ENCODE measurements around the gene SIRT3.
"Not testable (repeated sequence)": the region's sequence is repeated elsewhere in the genome, so short reads cannot be mapped to it uniquely, and the experiment has no call there.

SIRT3 gene

GRCh38 chr11:191490-192478 lies 44.4 kb downstream of the SIRT3 start:
- not testable (repeated sequence) for H3K27ac ChIP-seq (ENCODE audit: poor library complexity, severe bottlenecking); DNase-seq (ENCODE audit: low spot score); H3K4me3 ChIP-seq (ENCODE audit: severe bottlenecking); H3K9me3 ChIP-seq (ENCODE audit: severe bottlenecking); H3K27me3 ChIP-seq (ENCODE audit: insufficient read depth, poor library complexity, severe bottlenecking); H3K36me3 ChIP-seq (ENCODE audit: low read depth); H3K4me1 ChIP-seq (ENCODE audit: insufficient read depth, poor library complexity, severe bottlenecking)
- ATAC-seq (ENCODE audit: low read depth) = peak; percentile 59; the same call in 2 of the 3 replicates
- TF ChIP-seq CTCF (IDR thresholded peaks at IDR 0.05; ENCODE audit: poor library complexity, severe bottlenecking) = peak; percentile 36

- H3K9me3 ChIP-seq (ENCODE audit: severe bottlenecking); H3K36me3 ChIP-seq (ENCODE audit: low read depth); H3K4me1 ChIP-seq (ENCODE audit: insufficient read depth, poor library complexity, severe bottlenecking); H3K27ac ChIP-seq (ENCODE audit: poor library complexity, severe bottlenecking); H3K27me3 ChIP-seq (ENCODE audit: insufficient read depth, poor library complexity, severe bottlenecking); ATAC-seq (ENCODE audit: low read depth); H3K4me3 ChIP-seq (ENCODE audit: severe bottlenecking); DNase-seq (ENCODE audit: low spot score): not testable (repeated sequence)
Observed at GRCh38 chr11:190546-190945, 45.6 kb downstream of the SIRT3 start.

DNA sequence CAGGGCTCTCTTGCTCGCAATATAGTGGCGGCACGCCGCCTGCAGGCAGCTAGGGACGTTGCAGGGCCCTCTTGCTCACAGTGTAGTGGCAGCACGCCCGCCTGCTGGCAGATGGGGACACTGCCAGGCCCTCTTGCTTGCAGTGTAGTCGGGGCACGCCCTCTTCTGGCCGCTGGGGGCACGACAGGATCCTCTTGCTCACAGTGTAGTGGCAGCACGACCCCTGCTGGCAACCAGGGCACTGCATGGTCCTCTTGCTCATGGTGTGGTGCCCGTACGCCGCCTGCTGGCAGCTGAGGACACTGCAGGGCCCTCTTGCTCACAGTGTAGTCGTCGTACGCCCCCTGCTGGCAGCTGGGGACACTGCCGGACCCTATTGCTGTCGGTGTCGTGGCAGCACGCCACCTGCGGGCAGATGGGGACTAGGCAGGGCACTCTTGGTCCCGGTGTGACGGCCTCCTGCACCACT lies 46.3 kb downstream of the SIRT3 start:
- ATAC-seq (ENCODE audit: low read depth) = peak; percentile 40
- H3K9me3 ChIP-seq (ENCODE audit: severe bottlenecking) = not testable (repeated sequence)

GRCh38 chr11:189200-189783 lies 46.9 kb downstream of the SIRT3 start:
- ATAC-seq (ENCODE audit: low read depth) (peak; percentile 78), DNase-seq (ENCODE audit: low spot score) (peak; percentile 78)
- H3K27me3 ChIP-seq (ENCODE audit: insufficient read depth, poor library complexity, severe bottlenecking); H3K4me3 ChIP-seq (ENCODE audit: severe bottlenecking); H3K4me1 ChIP-seq (ENCODE audit: insufficient read depth, poor library complexity, severe bottlenecking); H3K36me3 ChIP-seq (ENCODE audit: low read depth); H3K27ac ChIP-seq (ENCODE audit: poor library complexity, severe bottlenecking); H3K9me3 ChIP-seq (ENCODE audit: severe bottlenecking): not testable (repeated sequence)

More for the DNA sequence above, 46.3 kb downstream of the SIRT3 start:
- not testable (repeated sequence) for H3K4me3 ChIP-seq (ENCODE audit: severe bottlenecking); H3K4me1 ChIP-seq (ENCODE audit: insufficient read depth, poor library complexity, severe bottlenecking); H3K27me3 ChIP-seq (ENCODE audit: insufficient read depth, poor library complexity, severe bottlenecking); H3K36me3 ChIP-seq (ENCODE audit: low read depth); H3K27ac ChIP-seq (ENCODE audit: poor library complexity, severe bottlenecking); DNase-seq (ENCODE audit: low spot score)

GRCh38 chr11:180242-180641 lies 55.9 kb downstream of the SIRT3 start:
- not testable (repeated sequence) for H3K27ac ChIP-seq (ENCODE audit: poor library complexity, severe bottlenecking); H3K9me3 ChIP-seq (ENCODE audit: severe bottlenecking); H3K4me3 ChIP-seq (ENCODE audit: severe bottlenecking); H3K4me1 ChIP-seq (ENCODE audit: insufficient read depth, poor library complexity, severe bottlenecking); H3K27me3 ChIP-seq (ENCODE audit: insufficient read depth, poor library complexity, severe bottlenecking); DNase-seq (ENCODE audit: low spot score); H3K36me3 ChIP-seq (ENCODE audit: low read depth); ATAC-seq (ENCODE audit: low read depth)
